ENCODE measurements around the gene MPHOSPH6.

- TF ChIP-seq, protein P1, sequence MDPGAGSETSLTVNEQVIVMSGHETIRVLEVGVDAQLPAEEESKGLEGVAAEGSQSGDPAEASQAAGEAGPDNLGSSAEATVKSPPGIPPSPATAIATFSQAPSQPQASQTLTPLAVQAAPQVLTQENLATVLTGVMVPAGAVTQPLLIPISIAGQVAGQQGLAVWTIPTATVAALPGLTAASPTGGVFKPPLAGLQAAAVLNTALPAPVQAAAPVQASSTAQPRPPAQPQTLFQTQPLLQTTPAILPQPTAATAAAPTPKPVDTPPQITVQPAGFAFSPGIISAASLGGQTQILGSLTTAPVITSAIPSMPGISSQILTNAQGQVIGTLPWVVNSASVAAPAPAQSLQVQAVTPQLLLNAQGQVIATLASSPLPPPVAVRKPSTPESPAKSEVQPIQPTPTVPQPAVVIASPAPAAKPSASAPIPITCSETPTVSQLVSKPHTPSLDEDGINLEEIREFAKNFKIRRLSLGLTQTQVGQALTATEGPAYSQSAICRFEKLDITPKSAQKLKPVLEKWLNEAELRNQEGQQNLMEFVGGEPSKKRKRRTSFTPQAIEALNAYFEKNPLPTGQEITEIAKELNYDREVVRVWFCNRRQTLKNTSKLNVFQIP (CRISPR knock-in tag; IDR thresholded peaks at IDR 0.05; ENCODE audit: borderline replicate concordance, low read depth), result no peak
- no peak for TF ChIP-seq RARB (CRISPR knock-in tag; IDR thresholded peaks at IDR 0.05)
- no peak for TF ChIP-seq PATZ1 (CRISPR knock-in tag; IDR thresholded peaks at IDR 0.05; ENCODE audit: borderline replicate concordance)
- TF ChIP-seq ZC3H10 (CRISPR knock-in tag; IDR thresholded peaks at IDR 0.05), result no peak
- TF ChIP-seq CSDC2 (CRISPR knock-in tag; IDR thresholded peaks at IDR 0.05), result no peak
- no peak for TF ChIP-seq ZFP3 (CRISPR knock-in tag; IDR thresholded peaks at IDR 0.05)
- TF ChIP-seq SNAI2 (CRISPR knock-in tag; IDR thresholded peaks at IDR 0.05), result no peak
- TF ChIP-seq, protein P2, sequence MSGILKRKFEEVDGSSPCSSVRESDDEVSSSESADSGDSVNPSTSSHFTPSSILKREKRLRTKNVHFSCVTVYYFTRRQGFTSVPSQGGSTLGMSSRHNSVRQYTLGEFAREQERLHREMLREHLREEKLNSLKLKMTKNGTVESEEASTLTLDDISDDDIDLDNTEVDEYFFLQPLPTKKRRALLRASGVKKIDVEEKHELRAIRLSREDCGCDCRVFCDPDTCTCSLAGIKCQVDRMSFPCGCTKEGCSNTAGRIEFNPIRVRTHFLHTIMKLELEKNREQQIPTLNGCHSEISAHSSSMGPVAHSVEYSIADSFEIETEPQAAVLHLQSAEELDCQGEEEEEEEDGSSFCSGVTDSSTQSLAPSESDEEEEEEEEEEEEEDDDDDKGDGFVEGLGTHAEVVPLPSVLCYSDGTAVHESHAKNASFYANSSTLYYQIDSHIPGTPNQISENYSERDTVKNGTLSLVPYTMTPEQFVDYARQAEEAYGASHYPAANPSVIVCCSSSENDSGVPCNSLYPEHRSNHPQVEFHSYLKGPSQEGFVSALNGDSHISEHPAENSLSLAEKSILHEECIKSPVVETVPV (CRISPR knock-in tag; IDR thresholded peaks at IDR 0.05), result no peak
- TF ChIP-seq PPARA (CRISPR knock-in tag; IDR thresholded peaks at IDR 0.05; ENCODE audit: borderline replicate concordance), result no peak
- no peak for TF ChIP-seq ESRRG (CRISPR knock-in tag; IDR thresholded peaks at IDR 0.05)
Observed at GRCh38 chr16:82219298-82219697, 49.3 kb upstream of the MPHOSPH6 start.
